HT1080 (cell line): ENCODE results near the gene KIF21A. TPM values are rescaled to one million over a fixed set of nuclear protein-coding genes. Genes with fewer than 3 reads are reported as not detected.

Source experiments
- DNase-seq: peaks from one replicate; pipeline ENCODE4 v3.0.0-alpha.2; 2015; ENCODE audit warnings: low read depth
- total RNA-seq: library from RNA; depleted of rRNA; stranded (reverse); fragments of >200 nt; shearing (Covaris generic); gene quantifications from 2 replicates; pipeline ENCODE4 v1.2.3, GENCODE V29; 2014

KIF21A gene
- total RNA-seq, 1 experiment from 2014 or later: 18.1 TPM

GRCh38 chr12:39389399-39390150, 53.3 kb downstream of the KIF21A start:
- no peak for DNase-seq

DNA sequence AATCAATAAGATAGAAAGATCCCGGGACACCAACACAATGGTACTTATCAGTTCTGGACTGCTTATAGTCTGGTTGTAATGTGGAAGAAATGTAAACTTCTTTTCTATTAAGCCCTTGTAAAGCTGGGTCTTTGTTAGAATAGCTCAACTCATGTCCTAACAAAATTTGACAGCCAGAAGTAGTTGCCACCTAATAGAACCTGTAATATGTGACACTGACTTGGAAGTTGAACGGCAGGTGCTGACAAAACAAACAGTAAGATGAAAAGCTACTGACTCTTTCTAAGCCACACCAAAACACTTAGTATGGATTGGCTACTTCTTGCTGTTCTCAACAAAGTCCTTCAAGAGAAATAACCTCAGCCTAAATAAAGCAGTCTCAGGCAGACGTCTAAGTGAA, 56.6 kb downstream of the KIF21A start:
- DNase-seq: no peak

GRCh38 chr12:39383114-39383513, 59.8 kb downstream of the KIF21A start:
- DNase-seq: no peak

- no peak for DNase-seq
Observed at GRCh38 chr12:39380090-39380489, 62.8 kb downstream of the KIF21A start.

DNA sequence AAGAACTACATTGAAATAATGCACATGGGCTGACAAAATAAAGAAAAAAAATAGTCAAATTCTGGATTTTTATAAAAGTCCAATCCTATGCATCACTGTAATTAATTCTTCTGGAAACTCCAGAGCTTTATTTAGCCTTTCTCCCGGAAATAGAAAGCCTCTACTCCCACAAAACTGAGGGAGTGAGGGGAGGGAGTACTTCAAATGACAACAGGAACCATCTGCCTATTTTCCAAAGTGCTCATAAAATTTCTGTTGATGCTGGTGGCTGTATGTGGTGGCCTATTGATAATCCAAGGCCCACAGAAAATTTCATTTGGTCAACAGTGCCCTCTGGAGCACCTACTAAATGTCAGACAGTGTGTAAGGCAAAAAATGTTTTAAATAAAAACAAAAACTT, 64.6 kb downstream of the KIF21A start:
- DNase-seq: no peak

- DNase-seq: no peak
Observed at GRCh38 chr12:39375206-39375808, 67.6 kb downstream of the KIF21A start.

DNA sequence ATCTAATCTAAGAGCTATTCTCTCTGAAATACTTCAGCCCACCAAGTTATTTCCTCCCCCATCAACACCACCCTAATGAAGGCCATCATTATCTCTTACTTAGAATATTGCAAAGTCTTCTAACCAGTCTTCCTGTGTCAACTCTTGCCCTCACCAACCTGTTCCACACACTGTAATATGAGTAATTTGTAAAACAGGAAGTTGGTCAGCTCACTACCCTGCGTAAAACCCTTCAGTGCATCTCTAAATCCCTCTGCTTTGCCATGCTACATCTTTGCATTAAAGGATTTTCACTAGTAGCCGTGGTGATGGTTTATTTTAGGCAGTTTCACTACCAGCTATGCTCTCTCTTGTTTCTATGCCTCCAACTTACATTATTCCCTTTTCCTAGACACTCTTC, 70.0 kb downstream of the KIF21A start:
- peak; percentile 72 for DNase-seq

DNA sequence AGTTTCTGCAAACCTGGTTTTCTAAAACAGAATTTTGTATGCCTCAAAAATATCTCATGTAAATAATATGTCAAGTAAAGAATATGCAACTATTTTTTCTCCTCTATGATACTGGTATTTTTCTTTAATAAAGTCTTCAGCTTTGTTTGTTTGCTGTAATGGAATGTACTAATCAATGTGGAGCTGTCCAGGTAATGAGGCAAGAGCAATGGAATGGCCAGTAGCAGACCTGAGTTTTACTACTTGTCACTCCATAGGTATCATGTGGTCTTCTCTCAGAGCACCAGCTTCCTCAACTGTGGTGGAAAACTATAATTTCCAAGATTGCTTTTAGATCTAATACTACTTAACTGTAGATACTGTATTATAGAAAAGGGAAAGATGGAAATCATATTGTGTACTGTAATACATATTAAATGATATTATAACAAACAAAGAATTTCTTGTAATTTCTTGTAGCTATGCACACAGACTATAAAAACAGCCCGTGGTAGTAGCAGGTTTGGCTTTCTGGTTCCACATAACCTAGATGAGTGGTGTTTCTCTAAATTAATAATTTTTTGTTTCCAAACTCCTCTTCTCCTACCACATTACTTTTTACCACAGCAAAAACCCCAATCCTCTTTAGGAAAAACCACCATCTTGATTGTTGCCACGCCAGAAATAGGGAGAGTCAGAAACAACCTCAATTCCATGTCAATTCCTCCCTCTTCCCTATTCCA, 70.6 kb downstream of the KIF21A start:
- no peak for DNase-seq

DNA sequence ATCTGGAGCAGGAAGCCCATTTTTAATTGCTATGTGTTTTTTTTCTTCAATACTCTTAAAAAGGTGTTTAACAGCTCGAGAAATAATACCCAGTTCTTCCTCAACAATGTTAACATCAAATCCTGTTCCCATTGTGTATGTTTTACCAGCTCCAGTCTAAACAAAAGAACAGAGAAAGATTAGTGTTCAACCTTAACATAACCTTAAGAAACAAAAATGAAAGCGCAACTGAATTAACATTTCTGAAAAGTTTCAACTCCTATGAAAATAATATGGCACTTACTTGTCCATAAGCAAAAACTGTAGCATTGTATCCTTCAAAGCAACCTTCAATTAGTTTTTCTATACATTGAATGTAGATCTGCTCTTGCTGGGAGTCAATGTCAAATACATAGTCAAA, 73.2 kb downstream of the KIF21A start:
- no peak for DNase-seq

- DNase-seq: no peak
Observed at GRCh38 chr12:39368891-39369290, 74.0 kb downstream of the KIF21A start.

DNA sequence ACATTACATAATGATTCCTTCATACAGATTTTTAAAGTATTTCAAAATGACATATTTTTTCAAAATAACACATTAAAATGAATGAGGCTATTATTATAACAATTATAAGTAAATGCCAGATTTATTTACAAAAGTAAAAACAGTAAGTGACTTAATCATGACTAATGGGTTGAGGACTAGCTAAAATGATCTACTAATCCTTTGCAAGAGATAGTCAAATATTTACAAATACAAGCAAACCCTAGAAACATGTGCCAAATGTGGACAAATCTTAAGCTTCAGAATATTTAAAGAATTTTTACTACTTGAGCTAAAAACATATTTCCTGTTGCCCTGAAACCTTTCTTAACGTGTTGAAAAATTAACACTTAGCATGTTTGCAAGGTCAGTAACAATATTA, 74.8 kb downstream of the KIF21A start:
- no peak for DNase-seq

DNA sequence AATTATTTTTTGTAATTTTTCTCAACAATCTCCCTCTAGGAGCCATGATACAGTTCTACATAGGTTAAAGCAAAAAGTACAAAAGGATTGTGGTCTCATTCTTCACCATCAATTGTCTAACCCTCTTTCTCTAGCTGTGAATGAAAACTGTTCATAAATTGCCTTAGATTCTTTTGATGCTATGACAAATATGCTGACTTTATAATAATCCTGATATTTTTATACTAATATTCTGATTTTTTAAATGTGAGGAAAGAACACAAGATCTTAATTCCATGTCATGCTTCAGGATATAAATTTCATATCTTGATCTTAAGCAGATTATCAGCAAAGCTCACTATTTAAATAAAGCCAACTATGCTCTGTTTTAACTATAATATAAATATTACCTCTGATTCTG, 75.4 kb downstream of the KIF21A start:
- no peak for DNase-seq

DNA sequence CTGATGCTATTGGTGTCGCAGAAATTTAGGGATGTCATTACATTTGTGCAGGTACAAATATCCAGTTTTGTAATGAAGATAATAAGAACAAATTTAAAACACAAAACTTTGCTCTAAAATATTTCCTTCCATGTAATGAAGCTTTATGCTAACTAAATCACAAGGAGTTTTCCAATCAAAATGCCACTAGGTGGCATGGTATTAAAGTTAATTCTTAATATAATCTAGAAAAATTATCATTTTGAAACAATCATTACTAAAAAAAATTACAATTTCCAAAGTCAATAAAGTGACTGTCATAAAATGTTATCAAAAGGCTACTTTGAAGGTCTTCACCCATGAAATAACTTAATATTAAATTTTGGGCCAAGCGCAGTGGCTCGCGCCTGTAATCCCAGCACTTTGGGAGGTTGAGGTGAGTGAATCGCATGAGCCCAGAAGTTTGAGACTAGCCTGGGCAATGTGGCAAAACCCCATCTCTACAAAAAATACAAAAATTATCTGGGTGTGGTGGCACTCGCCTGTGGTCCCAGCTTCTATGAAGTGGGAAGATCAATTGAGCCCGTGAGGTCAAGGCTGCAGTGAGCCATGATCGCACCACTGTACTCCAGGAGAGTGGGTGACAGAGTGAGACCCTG, 77.4 kb downstream of the KIF21A start:
- no peak for DNase-seq

GRCh38 chr12:39364196-39364595, 78.7 kb downstream of the KIF21A start:
- no peak for DNase-seq

GRCh38 chr12:39359645-39360044, 83.3 kb downstream of the KIF21A start:
- DNase-seq: no peak

DNA sequence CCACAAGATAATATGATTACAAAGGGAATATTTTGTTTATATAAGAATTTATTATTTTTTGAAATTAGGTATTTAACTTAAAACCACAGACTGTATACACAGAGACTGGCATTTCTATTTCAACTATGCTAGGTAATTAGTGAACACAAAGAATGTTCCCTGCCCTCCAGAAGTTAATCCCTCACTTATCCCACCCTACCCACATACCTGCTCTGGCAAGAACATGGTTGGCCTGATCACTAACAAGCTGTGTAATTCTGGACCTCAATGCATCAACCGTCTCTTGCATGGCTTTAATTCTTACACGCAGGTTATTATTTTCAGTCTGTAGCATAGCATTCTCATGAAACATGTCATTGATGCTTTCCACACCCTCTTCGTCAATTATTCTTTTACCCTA, 85.9 kb downstream of the KIF21A start:
- DNase-seq: no peak

- DNase-seq: no peak
Observed at GRCh38 chr12:39355841-39356240, 87.1 kb downstream of the KIF21A start.

- DNase-seq: no peak
Observed at GRCh38 chr12:39354955-39355354, 88.0 kb downstream of the KIF21A start.

DNA sequence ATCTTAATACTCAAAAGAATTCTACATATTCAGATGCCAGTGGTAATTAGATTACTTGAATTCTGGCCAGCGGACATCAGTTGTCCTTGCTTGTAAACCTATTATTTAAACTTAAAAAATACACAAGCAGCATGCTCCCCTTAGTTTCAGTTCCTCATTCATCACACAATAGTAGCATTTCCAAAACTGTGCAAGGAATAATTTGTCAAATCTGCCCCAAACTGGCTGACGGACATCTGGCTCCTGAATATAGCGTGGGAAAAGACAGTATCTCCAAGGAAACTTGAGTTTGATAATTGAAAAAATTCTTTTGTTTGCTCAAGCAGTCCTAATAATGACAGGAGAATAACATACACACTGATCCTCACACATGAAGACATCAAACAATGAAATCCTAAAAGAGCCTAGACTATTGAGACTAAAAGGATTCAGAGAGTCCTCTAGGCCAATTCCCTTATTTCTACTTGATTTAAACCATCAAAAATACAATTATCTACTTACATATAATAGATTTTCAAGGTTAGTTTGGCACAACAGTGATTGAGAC, 90.4 kb downstream of the KIF21A start:
- no peak for DNase-seq

DNA sequence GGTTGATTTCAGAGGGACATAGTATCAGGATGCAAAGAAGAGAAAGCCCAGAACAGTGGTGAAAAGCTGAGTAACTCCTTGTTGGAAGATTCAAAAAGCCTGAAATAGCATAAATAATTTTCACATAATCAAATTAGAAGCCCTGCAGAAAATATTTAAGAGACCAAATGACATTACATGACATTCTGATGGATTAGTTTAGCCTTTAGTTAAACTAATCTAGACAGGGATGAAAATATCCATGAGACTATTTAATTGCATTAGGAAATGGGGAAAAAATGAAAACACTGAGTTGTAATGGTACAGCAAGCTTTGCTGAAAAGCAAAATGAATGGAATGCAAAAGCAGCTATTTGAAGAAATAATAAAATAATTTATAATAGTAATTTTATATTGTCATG, 91.8 kb downstream of the KIF21A start:
- no peak for DNase-seq

- no peak for DNase-seq
Observed at GRCh38 chr12:39348941-39349626, 93.8 kb downstream of the KIF21A start.
